H9 (cell line): Measurements from ENCODE around the gene DCDC2. TPM values are rescaled to one million over a fixed set of nuclear protein-coding genes. Genes with fewer than 3 reads are reported as not detected.

ENCODE experiments used
- DNase-seq: peaks from one replicate; pipeline ENCODE4 v3.0.0-alpha.2; 2017
- H2AFZ ChIP-seq: one replicate; pipeline ENCODE4 v1.6.1; 2013; ENCODE audit warnings: mild to moderate bottlenecking, low read length, control low read depth, moderate library complexity
- H2AK5ac ChIP-seq: 2 replicates; pipeline ENCODE4 v1.6.1; 2013; ENCODE audit warnings: low read length, control low read depth, mixed read lengths; ENCODE audit not compliant: insufficient read length
- H2BK120ac ChIP-seq: one replicate; pipeline ENCODE4 v1.6.1; 2013; ENCODE audit warnings: low read depth, mild to moderate bottlenecking, low read length, control low read depth, inconsistent platforms; ENCODE audit not compliant: poor library complexity, severe bottlenecking
- H2BK12ac ChIP-seq: 2 replicates; pipeline ENCODE4 v1.6.1; 2013; ENCODE audit warnings: low read length, control low read depth, mixed read lengths, low read depth; ENCODE audit not compliant: insufficient read length
- H2BK15ac ChIP-seq: 2 replicates; pipeline ENCODE4 v1.6.1; 2013; ENCODE audit warnings: low read depth, low read length, control low read depth
- H2BK20ac ChIP-seq: one replicate; pipeline ENCODE4 v1.6.1; 2013; ENCODE audit warnings: low read depth, mild to moderate bottlenecking, low read length, control low read depth, inconsistent platforms; ENCODE audit not compliant: poor library complexity, severe bottlenecking
- H2BK5ac ChIP-seq: 2 replicates; pipeline ENCODE4 v1.6.1; 2013; ENCODE audit warnings: low read length, control low read depth, mixed read lengths; ENCODE audit not compliant: insufficient read length
- H3K14ac ChIP-seq: 2 replicates; pipeline ENCODE4 v1.6.1; 2013; ENCODE audit warnings: low read length, control low read depth; ENCODE audit not compliant: insufficient read depth
- H3K18ac ChIP-seq: 2 replicates; pipeline ENCODE4 v1.6.1; 2013; ENCODE audit warnings: low read depth, mild to moderate bottlenecking, mixed read lengths, low read length, control low read depth; ENCODE audit not compliant: insufficient read length
- H3K23ac ChIP-seq: 2 replicates; pipeline ENCODE4 v1.6.1; 2013; ENCODE audit warnings: low read length, control low read depth, mixed read lengths, low read depth; ENCODE audit not compliant: insufficient read length
- H3K23me2 ChIP-seq: 2 replicates; pipeline ENCODE4 v1.6.1; 2013; ENCODE audit warnings: low read depth, mild to moderate bottlenecking, mixed read lengths, low read length, control low read depth; ENCODE audit not compliant: insufficient read length, poor library complexity, severe bottlenecking
- H3K27ac ChIP-seq: 2 replicates; pipeline ENCODE4 v1.5.1; 2013; ENCODE audit warnings: low read length, control low read depth, mixed read lengths, low read depth; ENCODE audit not compliant: insufficient read length
- H3K27me3 ChIP-seq: 2 replicates; pipeline ENCODE4 v1.6.1; 2013; ENCODE audit warnings: low read length, control low read depth, inconsistent platforms; ENCODE audit not compliant: insufficient read depth
- H3K4ac ChIP-seq: 2 replicates; pipeline ENCODE4 v1.6.1; 2013; ENCODE audit warnings: low read depth, mild to moderate bottlenecking, control low read depth, inconsistent platforms, low read length, moderate library complexity
- H3K4me1 ChIP-seq: 2 replicates; pipeline ENCODE4 v1.6.1; 2013; ENCODE audit warnings: low read length, control low read depth, inconsistent platforms; ENCODE audit not compliant: insufficient read depth
- H3K4me2 ChIP-seq: 2 replicates; pipeline ENCODE4 v1.6.1; 2013; ENCODE audit warnings: low read length, control low read depth, mixed read lengths; ENCODE audit not compliant: insufficient read length, insufficient read depth
- H3K56ac ChIP-seq: 2 replicates; pipeline ENCODE4 v1.6.1; 2013; ENCODE audit warnings: low read depth, mild to moderate bottlenecking, mixed read lengths, low read length, control low read depth; ENCODE audit not compliant: insufficient read length
- H3K79me1 ChIP-seq: 2 replicates; pipeline ENCODE4 v1.6.1; 2013; ENCODE audit warnings: low read depth, mild to moderate bottlenecking, moderate library complexity, low read length, control low read depth, inconsistent platforms; ENCODE audit not compliant: insufficient read depth, poor library complexity, severe bottlenecking
- H3K79me2 ChIP-seq: 2 replicates; pipeline ENCODE4 v1.6.1; 2013; ENCODE audit warnings: low read length, control low read depth, inconsistent platforms; ENCODE audit not compliant: insufficient read depth
- H3K9ac ChIP-seq: 2 replicates; pipeline ENCODE4 v1.6.1; 2013; ENCODE audit warnings: low read length, control low read depth, mixed read lengths; ENCODE audit not compliant: insufficient read length; ENCODE audit errors: extremely low read depth
- H3K9me3 ChIP-seq: one replicate; pipeline ENCODE4 v1.6.1; 2013; ENCODE audit warnings: low read depth, low read length, inconsistent platforms; ENCODE audit not compliant: control insufficient read depth
- H3T11ph ChIP-seq: one replicate; pipeline ENCODE4 v1.6.1; 2013; ENCODE audit warnings: mild to moderate bottlenecking, low read length, control low read depth, inconsistent platforms
- H4K20me1 ChIP-seq: one replicate; pipeline ENCODE4 v1.6.1; 2013; ENCODE audit not compliant: control insufficient read depth, insufficient read length, insufficient read depth
- H4K5ac ChIP-seq: 2 replicates; pipeline ENCODE4 v1.6.1; 2013; ENCODE audit warnings: low read depth, mild to moderate bottlenecking, mixed read lengths, low read length, control low read depth; ENCODE audit not compliant: insufficient read length
- H4K8ac ChIP-seq: replicated peaks from 2 replicates; pipeline ENCODE4 v1.6.1; 2013; ENCODE audit warnings: low read length, control low read depth, mixed read lengths, low read depth; ENCODE audit not compliant: insufficient read length
- H4K91ac ChIP-seq: 2 replicates; pipeline ENCODE4 v1.6.1; 2013; ENCODE audit warnings: low read depth, mild to moderate bottlenecking, moderate library complexity, mixed read lengths, low read length, control low read depth; ENCODE audit not compliant: insufficient read length
- H3K27ac Mint-ChIP-seq, 3 experiments: 2 replicates in 2 of 3; 3 replicates in 1 of 3; pipeline ENCODE4 v1.8.0; 2020 to 2021; ENCODE audit warnings: mixed read lengths in 3 of 3, mild to moderate bottlenecking in 1 of 3, moderate library complexity in 1 of 3
- H3K27me3 Mint-ChIP-seq: 2 replicates; pipeline ENCODE4 v1.8.0; 2021; ENCODE audit warnings: low read depth, mild to moderate bottlenecking, moderate library complexity, mixed read lengths
- H3K36me3 Mint-ChIP-seq, 3 experiments: 2 replicates in 2 of 3; 3 replicates in 1 of 3; pipeline ENCODE4 v1.8.0; 2020 to 2021; ENCODE audit warnings: low read depth in 3 of 3, mixed read lengths in 3 of 3; ENCODE audit not compliant: insufficient read depth in 1 of 3
- H3K4me1 Mint-ChIP-seq, 2 experiments: 2 replicates each; pipeline ENCODE4 v1.8.0; 2020; ENCODE audit warnings: mixed read lengths in 2 of 2
- H3K4me3 Mint-ChIP-seq, 2 experiments: 2 replicates in 1 of 2; 3 replicates in 1 of 2; pipeline ENCODE4 v1.8.0; 2020 to 2021; ENCODE audit warnings: mild to moderate bottlenecking in 2 of 2, mixed read lengths in 2 of 2, moderate library complexity in 1 of 2
- H3K9me3 Mint-ChIP-seq, 2 experiments: 2 replicates in 1 of 2; 3 replicates in 1 of 2; pipeline ENCODE4 v1.8.0; 2020; ENCODE audit warnings: mild to moderate bottlenecking in 2 of 2, mixed read lengths in 2 of 2, moderate library complexity in 1 of 2
- WGBS: extraction: QIAGEN DNeasy Blood & Tissue Kit; methylation state at CpG from one replicate; pipeline ENCODE4 v1.1.7; 2013; ENCODE audit warnings: missing lambda C conversion rate, low lambda C conversion rate, mixed read lengths; ENCODE audit not compliant: insufficient read length; ENCODE audit errors: extremely low coverage; 5-methylcytosine and 5-hydroxymethylcytosine counted together
- total RNA-seq: library from RNA; stranded (reverse); gene quantifications from 2 replicates; pipeline ENCODE4 v1.2.1, GENCODE V29; 2021
- TF ChIP-seq, protein P1 (sequence below): fragments of 200-600 bp; sonication (generic); conservative IDR thresholded peaks from 3 replicates; pipeline ENCODE4 v1.8.0; 2021; ENCODE audit warnings: antibody characterized with exemption, mild to moderate bottlenecking

The DCDC2 gene
- total RNA-seq, 1 experiment from 2014 or later, result 0.59 TPM

DNA sequence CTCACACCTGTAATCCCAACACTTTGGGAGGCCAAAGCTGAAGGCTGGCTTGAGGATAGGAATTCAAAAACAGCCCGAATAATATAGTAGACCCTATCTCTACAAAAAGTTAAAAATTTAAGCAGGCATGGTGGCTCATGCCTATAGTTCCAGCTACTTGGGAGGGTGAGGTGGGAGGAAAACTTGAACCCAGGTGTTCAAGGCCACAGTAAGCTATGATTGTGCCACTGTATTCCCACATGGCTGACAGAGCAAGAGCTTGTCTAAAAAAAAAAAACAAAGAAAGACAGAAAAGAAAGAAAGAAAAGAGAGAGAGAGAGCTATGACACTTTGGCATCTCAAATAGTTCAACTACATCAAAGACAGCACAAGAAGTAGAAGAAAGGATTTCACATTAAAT, 33.2 kb downstream of the DCDC2 start:
- H3K23ac ChIP-seq, result no peak overlapping the region
- no peak for DNase-seq
- H3K14ac ChIP-seq, result no peak overlapping the region
- H3K23me2 ChIP-seq, result no peaks in the 10 kb centered on the region
- no peak overlapping the region for H2AK5ac ChIP-seq
- Mint-ChIP-seq H3K36me3 (no peaks in the 10 kb centered on the region), H3K9me3 (no peaks in the 10 kb centered on the region), H3K27ac (no peak overlapping the region), H3K27me3 (peaks cover 38% of the 10 kb centered on the region), H3K4me3 (no peak overlapping the region), H3K4me1 (peaks cover 37 to 40% of the 10 kb centered on the region in 2 experiments)
- no peak overlapping the region for H2BK12ac ChIP-seq
- no peaks in the 10 kb centered on the region; the same call in 1 of the 2 replicates for H3K4me1 ChIP-seq
- H3K56ac ChIP-seq, result no peak overlapping the region
- H2BK15ac ChIP-seq, result no peak overlapping the region
- no peak overlapping the region for H4K8ac ChIP-seq
- no peaks in the 10 kb centered on the region for H3K79me2 ChIP-seq
- no peaks in the 10 kb centered on the region for H3K79me1 ChIP-seq
- no peak overlapping the region for H3K9ac ChIP-seq
- TF ChIP-seq, protein P1, sequence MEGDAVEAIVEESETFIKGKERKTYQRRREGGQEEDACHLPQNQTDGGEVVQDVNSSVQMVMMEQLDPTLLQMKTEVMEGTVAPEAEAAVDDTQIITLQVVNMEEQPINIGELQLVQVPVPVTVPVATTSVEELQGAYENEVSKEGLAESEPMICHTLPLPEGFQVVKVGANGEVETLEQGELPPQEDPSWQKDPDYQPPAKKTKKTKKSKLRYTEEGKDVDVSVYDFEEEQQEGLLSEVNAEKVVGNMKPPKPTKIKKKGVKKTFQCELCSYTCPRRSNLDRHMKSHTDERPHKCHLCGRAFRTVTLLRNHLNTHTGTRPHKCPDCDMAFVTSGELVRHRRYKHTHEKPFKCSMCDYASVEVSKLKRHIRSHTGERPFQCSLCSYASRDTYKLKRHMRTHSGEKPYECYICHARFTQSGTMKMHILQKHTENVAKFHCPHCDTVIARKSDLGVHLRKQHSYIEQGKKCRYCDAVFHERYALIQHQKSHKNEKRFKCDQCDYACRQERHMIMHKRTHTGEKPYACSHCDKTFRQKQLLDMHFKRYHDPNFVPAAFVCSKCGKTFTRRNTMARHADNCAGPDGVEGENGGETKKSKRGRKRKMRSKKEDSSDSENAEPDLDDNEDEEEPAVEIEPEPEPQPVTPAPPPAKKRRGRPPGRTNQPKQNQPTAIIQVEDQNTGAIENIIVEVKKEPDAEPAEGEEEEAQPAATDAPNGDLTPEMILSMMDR, result no peak
- H2BK120ac ChIP-seq, result no peak overlapping the region
- no peaks in the 10 kb centered on the region for H3K9me3 ChIP-seq
- peaks cover 2% of the 10 kb centered on the region; the same call in 1 of the 2 replicates for H3K27me3 ChIP-seq
- no peak overlapping the region for H2AFZ ChIP-seq
- no peak overlapping the region for H3K4me2 ChIP-seq
- no peaks in the 10 kb centered on the region for H4K20me1 ChIP-seq
- H3K4ac ChIP-seq, result no peak overlapping the region
- WGBS, result no CpG with 5 or more reads among the region's 1 CpG
- no peak overlapping the region for H3T11ph ChIP-seq
- no peak overlapping the region for H3K18ac ChIP-seq
- H4K91ac ChIP-seq, result no peak overlapping the region
- no peak overlapping the region for H4K5ac ChIP-seq
- H2BK5ac ChIP-seq, result no peak overlapping the region
- H2BK20ac ChIP-seq, result no peak overlapping the region
- no peak overlapping the region for H3K27ac ChIP-seq
